Measurements from ENCODE around the gene CYGB. TPM values are rescaled to one million over a fixed set of nuclear protein-coding genes. Genes with fewer than 3 reads are reported as not detected.

The CYGB gene
- total and polyA plus RNA-seq, 9 of the 15 experiments (the other 6 are each of a cell fraction or from before 2014, with no cell fraction given), result 0.08 to 0.95 (median 0.18) TPM; not detected in 5

GRCh38 chr17:76529224-76530094 lies 8.1 kb downstream of the CYGB start:
- Histone ChIP-seq H3K4me3 (no peak overlapping the region), H3K4me1 (replicated peaks in 1 of 2; ENCODE audit: control insufficient read depth in 2 of 2, insufficient read depth in 2 of 2, low read length in 2 of 2) (peaks cover 30 to 52% of the 10 kb centered on the region in 2 experiments), H3K9ac (ENCODE audit: insufficient read depth in 1 of 2, low read depth in 2 of 2, low read length in 2 of 2) (peak overlapping the region; percentile 68 to 90)
- TF ChIP-seq E4F1 (CRISPR knock-in tag; IDR thresholded peaks at IDR 0.05; ENCODE audit: borderline replicate concordance) (no peak), ZNF354B (CRISPR knock-in tag; IDR thresholded peaks at IDR 0.05) (no peak), PYGO2 (tag; IDR thresholded peaks at IDR 0.05) (no peak), BRD4 (IDR thresholded peaks at IDR 0.05) (peak; percentile 24; the same call in 1 of the 2 replicates), ARID1B (IDR thresholded peaks at IDR 0.05) (0 out of 2 replicates have a peak, but pooled peaks have one; percentile 15), NEUROD1 (IDR thresholded peaks at IDR 0.05; ENCODE audit: borderline replicate concordance, low read depth, low read length, partially characterized antibody) (no peak), ZNF143 (CRISPR knock-in tag; IDR thresholded peaks at IDR 0.05) (no peak), ZBTB26 (CRISPR knock-in tag; IDR thresholded peaks at IDR 0.05) (no peak), ZBTB43 (CRISPR knock-in tag; IDR thresholded peaks at IDR 0.05) (no peak), CREB3 (tag; conservative IDR thresholded peaks at IDR 0.05; ENCODE audit: low read depth) (no peak), TCF15 (CRISPR knock-in tag; IDR thresholded peaks at IDR 0.05) (no peak), TRIM24 (IDR thresholded peaks at IDR 0.05) (0 out of 4 replicates have a peak, but pooled peaks of 1 of the 2 experiments have one; percentile 17), ETV5 (CRISPR knock-in tag; IDR thresholded peaks at IDR 0.05; ENCODE audit: low read depth) (no peak), NUFIP1 (IDR thresholded peaks at IDR 0.05; ENCODE audit: partially characterized antibody) (no peak)

More at GRCh38 chr17:76529224-76530094, 8.1 kb downstream of the CYGB start:
- H3K36me3 ChIP-seq (ENCODE audit: control insufficient read depth, insufficient read depth, low read length), result no peaks in the 10 kb centered on the region; the same call in 2 of the 3 replicates
- intact Hi-C loops (cut with micrococcal nuclease) (no loop called here), in situ Hi-C loops (cut with MboI) (no loop called here)
- peak; percentile 89 for FAIRE-seq
- H3K79me2 ChIP-seq (ENCODE audit: control insufficient read depth, insufficient read depth, low read length), result no peaks in the 10 kb centered on the region
- peak overlapping the region; percentile 71 for H3K4me2 ChIP-seq (ENCODE audit: insufficient read depth, low read length)
- H4K20me1 ChIP-seq (replicated peaks; ENCODE audit: control insufficient read depth, insufficient read depth, low read length), result no peaks in the 10 kb centered on the region
- no peaks in the 10 kb centered on the region for H3K9me3 ChIP-seq (replicated peaks; ENCODE audit: control insufficient read depth, insufficient read depth, low read depth, low read length)
- peak overlapping the region; percentile 89 for H3K27ac ChIP-seq (ENCODE audit: extremely low read depth, low read depth, low read length)
- H3K9me1 ChIP-seq (ENCODE audit: control insufficient read depth, insufficient read depth, low read length), result no peaks in the 10 kb centered on the region
- H2AFZ ChIP-seq (ENCODE audit: low read depth, low read length), result peak overlapping the region; percentile 97
- ChIA-PET CTCF (ENCODE audit: low intra/inter-chr PET ratio) (no interaction called here), POLR2A (interaction anchor here (0.6 to 2.4 kb wide), 8 partner anchors 9 to 190 kb away, joined by 3 to 18 read pairs (median 4); partner anchors contain the start of gene PRCD)
- no peaks in the 10 kb centered on the region for H3K27me3 ChIP-seq (ENCODE audit: control insufficient read depth in 2 of 2, insufficient read depth in 2 of 2, low read length in 2 of 2)
- no TSS peak for BruUV-seq (replicated peaks)
- WGBS (ENCODE audit: insufficient coverage, low coverage, missing lambda C conversion rate), result 16% methylated on average over 10 of the region's 20 CpGs
- peak; percentile 83 to 89 (median 86) for DNase-seq (ENCODE audit: extremely low read depth in 1 of 4, low spot score in 3 of 4)
- peak; percentile 86 for ATAC-seq

Data from K562 (cell line).